Duodenal mucosa (tissue), 2 donors: Measurements from ENCODE around the gene INPP5D.

Experiments
- H3K27ac ChIP-seq: one replicate; pipeline ENCODE4 v1.7.0; 2013; ENCODE audit warnings: low read depth, low read length
- H3K27me3 ChIP-seq, 2 donors: one replicate each; pipeline ENCODE4 v1.7.0; 2013; ENCODE audit warnings: low read length in 2 of 2, control low read depth in 1 of 2; ENCODE audit not compliant: insufficient read depth in 2 of 2, control insufficient read depth in 1 of 2
- H3K36me3 ChIP-seq, 2 donors: one replicate each; pipeline ENCODE4 v1.7.0; 2013; ENCODE audit warnings: low read length in 2 of 2, control low read depth in 1 of 2; ENCODE audit not compliant: insufficient read depth in 2 of 2, control insufficient read depth in 1 of 2
- H3K4me1 ChIP-seq, 2 donors: one replicate each; pipeline ENCODE4 v1.7.0; 2013; ENCODE audit warnings: low read length in 2 of 2, control low read depth in 1 of 2; ENCODE audit not compliant: insufficient read depth in 2 of 2, control insufficient read depth in 1 of 2
- H3K4me3 ChIP-seq, 2 donors: one replicate each; pipeline ENCODE4 v1.7.0; 2013; ENCODE audit warnings: low read length in 2 of 2, low read depth in 1 of 2
- H3K9ac ChIP-seq, 2 donors: one replicate each; pipeline ENCODE4 v1.7.0; 2013; ENCODE audit warnings: low read length in 2 of 2, low read depth in 1 of 2
- H3K9me3 ChIP-seq, 2 donors: one replicate each; pipeline ENCODE4 v1.7.0; 2013; ENCODE audit warnings: low read length in 2 of 2, control low read depth in 1 of 2; ENCODE audit not compliant: control insufficient read depth in 1 of 2

Gene INPP5D

DNA sequence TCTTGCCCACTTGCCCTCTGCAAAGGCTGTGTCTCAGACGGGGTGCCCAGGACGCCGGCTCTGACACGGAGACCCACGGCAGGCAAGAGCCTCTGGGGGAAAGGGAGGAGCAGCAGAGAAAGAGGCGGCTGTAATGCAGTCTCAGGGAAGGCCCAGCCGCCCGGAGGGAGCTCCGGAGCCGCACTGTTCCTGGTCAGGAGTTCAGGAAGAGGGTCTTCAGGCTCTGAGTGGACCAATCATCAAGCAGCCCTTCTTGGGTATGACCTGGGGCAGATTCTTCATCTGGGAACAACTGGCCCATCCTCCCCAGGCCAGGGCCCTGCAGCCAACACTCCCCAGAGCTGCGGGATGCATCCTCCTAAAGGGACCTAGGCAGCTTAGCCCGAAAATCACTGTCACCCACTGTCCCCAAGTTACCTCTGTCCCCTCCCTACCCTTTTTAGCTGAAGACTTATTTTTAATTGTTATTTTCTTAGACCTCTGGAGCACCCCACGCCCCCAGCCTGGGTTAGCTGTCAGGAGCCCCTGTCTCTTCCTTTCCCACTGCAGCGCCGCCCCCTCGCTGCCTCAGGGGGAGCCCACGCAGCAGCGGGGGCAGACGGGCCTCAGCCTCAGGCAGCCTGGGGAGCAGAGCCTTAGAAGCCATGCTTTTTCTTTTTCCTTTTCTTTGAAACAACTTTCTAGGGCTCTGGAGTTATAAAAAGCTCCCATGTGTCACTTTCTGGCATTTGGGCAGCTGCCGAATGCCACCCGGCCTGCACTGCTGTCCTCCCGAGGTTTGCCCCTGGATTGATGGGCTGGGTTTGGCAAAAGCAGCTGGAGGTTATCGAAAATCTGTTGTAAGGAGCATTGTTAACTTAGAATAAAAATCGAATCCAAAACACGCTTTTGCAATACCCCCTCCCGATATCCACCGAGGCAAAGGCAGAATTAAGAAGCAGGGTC is 28.3 kb upstream of the INPP5D start:
- Histone ChIP-seq H3K36me3 (no peaks in the 10 kb centered on the region), H3K9ac (no peak overlapping the region), H3K9me3 (no peaks in the 10 kb centered on the region), H3K27me3 (no peaks in the 10 kb centered on the region), H3K4me3 (no peak overlapping the region), H3K4me1 (no peaks in the 10 kb centered on the region), H3K27ac (no peak overlapping the region)

DNA sequence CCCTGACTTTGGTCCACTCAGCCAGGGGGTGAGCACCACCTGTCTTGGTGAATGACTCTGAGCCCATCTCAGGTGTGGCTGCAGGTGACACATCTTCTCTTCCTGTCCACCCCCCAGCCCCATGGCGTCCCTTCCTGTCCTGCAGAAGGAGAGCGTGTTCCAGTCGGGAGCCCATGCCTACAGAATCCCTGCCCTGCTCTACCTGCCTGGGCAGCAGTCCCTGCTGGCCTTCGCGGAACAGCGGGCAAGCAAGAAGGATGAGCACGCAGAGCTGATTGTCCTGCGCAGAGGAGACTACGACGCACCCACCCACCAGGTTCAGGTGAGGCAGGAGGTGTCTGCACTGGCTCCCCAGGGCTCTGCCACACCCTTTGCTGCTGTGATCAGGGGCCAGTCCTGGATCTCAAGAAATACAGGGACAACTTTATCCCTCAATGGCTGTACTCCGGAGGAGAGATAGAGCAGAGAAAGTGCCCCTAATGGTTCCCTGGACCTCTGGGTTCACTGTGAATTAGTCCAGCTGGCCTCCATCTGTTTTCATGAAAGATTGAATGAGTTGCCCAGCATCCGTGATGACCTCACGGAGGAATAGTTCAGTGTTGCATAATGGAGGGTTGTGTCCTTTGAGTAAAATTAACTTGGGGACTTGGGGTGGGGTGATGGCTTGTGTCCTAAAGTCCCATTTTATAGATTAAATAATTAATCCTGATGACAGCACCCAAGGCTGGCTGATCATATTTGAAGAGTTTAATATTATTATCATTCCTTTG is 27.4 kb upstream of the INPP5D start, which contains the start of gene NEU2:
TSS of gene NEU2 (plus strand) at position 122 of the 770 bp plus-strand sequence. CDS start at position 122, 0 bp downstream.
- no peaks in the 10 kb centered on the region for H3K9me3 ChIP-seq
- H3K4me3 ChIP-seq: no peak within 1 kb of the TSS
- no peaks in the 10 kb centered on the region for H3K27me3 ChIP-seq
- H3K9ac ChIP-seq: no peak within 1 kb of the TSS
- no peaks in the 10 kb centered on the region for H3K36me3 ChIP-seq
- no peaks in the 10 kb centered on the region for H3K4me1 ChIP-seq
- no peak within 1 kb of the TSS for H3K27ac ChIP-seq

DNA sequence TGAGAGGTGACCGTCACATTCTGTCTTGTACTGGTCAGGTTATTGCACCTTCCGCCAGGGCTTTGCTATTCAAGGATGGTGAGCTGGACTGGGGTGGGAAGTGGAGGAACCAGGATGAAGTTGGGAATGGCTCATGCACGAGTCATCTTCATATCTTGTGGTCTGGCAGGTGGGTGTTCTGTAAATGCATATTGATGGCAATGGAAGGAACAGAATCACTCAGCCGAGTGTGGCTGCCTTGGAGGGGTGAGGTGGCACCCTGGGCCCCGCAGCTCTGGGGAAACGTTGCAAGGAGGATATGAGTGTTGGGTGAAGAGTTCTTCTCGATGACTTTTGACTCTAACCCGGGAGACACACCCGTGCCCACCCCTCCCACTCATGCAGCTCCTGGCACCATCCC is 26.5 kb upstream of the INPP5D start:
- no peaks in the 10 kb centered on the region for H3K36me3 ChIP-seq
- H3K9ac ChIP-seq: no peak overlapping the region
- H3K4me1 ChIP-seq: no peaks in the 10 kb centered on the region

GRCh38 chr2:233034091-233034882 is 25.9 kb upstream of the INPP5D start:
- Histone ChIP-seq H3K27ac (no peak overlapping the region), H3K27me3 (no peaks in the 10 kb centered on the region), H3K9me3 (no peaks in the 10 kb centered on the region), H3K9ac (no peak overlapping the region), H3K36me3 (no peaks in the 10 kb centered on the region), H3K4me1 (no peaks in the 10 kb centered on the region), H3K4me3 (no peak overlapping the region)

More for the DNA sequence above, 26.5 kb upstream of the INPP5D start:
- Histone ChIP-seq H3K27ac (no peak overlapping the region), H3K27me3 (no peaks in the 10 kb centered on the region), H3K9me3 (no peaks in the 10 kb centered on the region), H3K4me3 (no peak overlapping the region)

GRCh38 chr2:233035426-233036161 is 24.5 kb upstream of the INPP5D start:
- H3K9me3 ChIP-seq: no peaks in the 10 kb centered on the region
- no peak overlapping the region for H3K9ac ChIP-seq
- no peak overlapping the region for H3K4me3 ChIP-seq
- no peaks in the 10 kb centered on the region for H3K36me3 ChIP-seq
- H3K27me3 ChIP-seq: no peaks in the 10 kb centered on the region
- no peaks in the 10 kb centered on the region for H3K4me1 ChIP-seq
- H3K27ac ChIP-seq: no peak overlapping the region

GRCh38 chr2:233036162-233036838 is 23.8 kb upstream of the INPP5D start:
- Histone ChIP-seq H3K4me1 (no peaks in the 10 kb centered on the region), H3K27ac (no peak overlapping the region)

GRCh38 chr2:233037078-233037477 is 23.1 kb upstream of the INPP5D start:
- Histone ChIP-seq H3K27me3 (no peaks in the 10 kb centered on the region), H3K27ac (no peak overlapping the region), H3K4me3 (no peak overlapping the region), H3K9ac (no peak overlapping the region), H3K9me3 (no peaks in the 10 kb centered on the region), H3K4me1 (no peaks in the 10 kb centered on the region), H3K36me3 (no peaks in the 10 kb centered on the region)

More at GRCh38 chr2:233036162-233036838, 23.8 kb upstream of the INPP5D start:
- no peak overlapping the region for H3K4me3 ChIP-seq
- no peak overlapping the region for H3K9ac ChIP-seq
- H3K27me3 ChIP-seq: no peaks in the 10 kb centered on the region
- H3K36me3 ChIP-seq: no peaks in the 10 kb centered on the region
- no peaks in the 10 kb centered on the region for H3K9me3 ChIP-seq

- no peak overlapping the region for H3K27ac ChIP-seq
- H3K9ac ChIP-seq: no peak overlapping the region
- no peaks in the 10 kb centered on the region for H3K27me3 ChIP-seq
- H3K36me3 ChIP-seq: no peaks in the 10 kb centered on the region
- H3K9me3 ChIP-seq: no peaks in the 10 kb centered on the region
- H3K4me3 ChIP-seq: no peak overlapping the region
- no peaks in the 10 kb centered on the region for H3K4me1 ChIP-seq
Measured at GRCh38 chr2:233039212-233039845, 20.8 kb upstream of the INPP5D start.
